Mesendoderm (in vitro differentiated cells): ENCODE measurements around the gene NRG3.

Experiments
- DNase-seq: peaks from one replicate; pipeline ENCODE4 v3.0.0; 2013
- H2AK5ac ChIP-seq: 2 replicates; pipeline ENCODE4 v1.6.1; 2013; ENCODE audit warnings: low read length, inconsistent platforms
- H2BK120ac ChIP-seq: 2 replicates; pipeline ENCODE4 v1.6.1; 2013; ENCODE audit warnings: low read depth, mild to moderate bottlenecking, low read length, moderate library complexity, mixed read lengths
- H2BK15ac ChIP-seq: replicated peaks from 2 replicates; pipeline ENCODE4 v1.6.1; 2013; ENCODE audit warnings: low read depth, mild to moderate bottlenecking, moderate library complexity
- H2BK5ac ChIP-seq: 2 replicates; pipeline ENCODE4 v1.6.1; 2013; ENCODE audit warnings: low read length, inconsistent platforms
- H3K18ac ChIP-seq: 2 replicates; pipeline ENCODE4 v1.6.1; 2013; ENCODE audit warnings: mild to moderate bottlenecking, low read length, mixed read lengths
- H3K23ac ChIP-seq: one replicate; pipeline ENCODE4 v1.6.1; 2013; ENCODE audit warnings: low read length
- H3K27ac ChIP-seq: 2 replicates; pipeline ENCODE4 v1.5.1; 2013; ENCODE audit warnings: low read depth, mild to moderate bottlenecking, inconsistent platforms, low read length, moderate library complexity
- H3K27me3 ChIP-seq: 2 replicates; pipeline ENCODE4 v1.6.1; 2013; ENCODE audit warnings: low read length, control low read depth, mild to moderate bottlenecking, inconsistent platforms; ENCODE audit not compliant: insufficient read depth, poor library complexity
- H3K36me3 ChIP-seq: 2 replicates; pipeline ENCODE4 v1.6.1; 2013; ENCODE audit warnings: low read length, inconsistent platforms; ENCODE audit not compliant: control insufficient read depth, insufficient read depth
- H3K4ac ChIP-seq: one replicate; pipeline ENCODE4 v1.6.1; 2013; ENCODE audit warnings: low read depth, mild to moderate bottlenecking, low read length, moderate library complexity
- H3K4me1 ChIP-seq: 2 replicates; pipeline ENCODE4 v1.6.1; 2013; ENCODE audit warnings: low read depth, low read length, inconsistent platforms; ENCODE audit not compliant: control insufficient read depth
- H3K4me2 ChIP-seq: 2 replicates; pipeline ENCODE4 v1.6.1; 2013; ENCODE audit warnings: low read length
- H3K4me3 ChIP-seq: 2 replicates; pipeline ENCODE4 v1.5.1; 2013; ENCODE audit warnings: mild to moderate bottlenecking, low read length
- H3K56ac ChIP-seq: one replicate; pipeline ENCODE4 v1.6.1; 2013; ENCODE audit warnings: low read length
- H3K79me1 ChIP-seq: 2 replicates; pipeline ENCODE4 v1.6.1; 2013; ENCODE audit warnings: low read length, inconsistent platforms
- H3K79me2 ChIP-seq: 2 replicates; pipeline ENCODE4 v1.6.1; 2013; ENCODE audit warnings: mild to moderate bottlenecking, low read length; ENCODE audit not compliant: control insufficient read depth, insufficient read depth
- H3K9ac ChIP-seq: 2 replicates; pipeline ENCODE4 v1.6.1; 2013; ENCODE audit warnings: low read length, inconsistent platforms
- H4K5ac ChIP-seq: one replicate; pipeline ENCODE4 v1.6.1; 2013; ENCODE audit warnings: low read length
- H4K8ac ChIP-seq: one replicate; pipeline ENCODE4 v1.6.1; 2013; ENCODE audit warnings: low read depth, mild to moderate bottlenecking, control low read depth, low read length, moderate library complexity
- WGBS: extraction: QIAGEN DNeasy Blood & Tissue Kit; methylation state at CpG from one replicate; pipeline ENCODE4 v1.1.7; 2013; ENCODE audit warnings: low lambda C conversion rate, missing lambda C conversion rate; ENCODE audit not compliant: insufficient coverage; ENCODE audit errors: extremely low coverage; 5-methylcytosine and 5-hydroxymethylcytosine counted together

NRG3 gene

GRCh38 chr10:81903472-81903871 is 28.5 kb downstream of the NRG3 start:
- H2AK5ac ChIP-seq: no peak overlapping the region
- no peak overlapping the region for H3K4ac ChIP-seq
- H2BK5ac ChIP-seq: no peak overlapping the region
- H3K36me3 ChIP-seq: no peaks in the 10 kb centered on the region
- H4K5ac ChIP-seq: no peak overlapping the region
- H3K9ac ChIP-seq: no peak overlapping the region
- no peak overlapping the region for H2BK15ac ChIP-seq
- no peak overlapping the region for H3K23ac ChIP-seq
- H3K27ac ChIP-seq: no peak overlapping the region
- H3K79me1 ChIP-seq: no peaks in the 10 kb centered on the region
- no peak for DNase-seq
- H3K18ac ChIP-seq: no peak overlapping the region
- H3K4me2 ChIP-seq: no peak overlapping the region
- WGBS: no CpG with 5 or more reads among the region's 4 CpGs
- no peak overlapping the region for H2BK120ac ChIP-seq
- H3K27me3 ChIP-seq: no peaks in the 10 kb centered on the region
- H4K8ac ChIP-seq: no peak overlapping the region
- H3K4me3 ChIP-seq: no peak overlapping the region
- no peak overlapping the region for H3K56ac ChIP-seq
- H3K79me2 ChIP-seq: no peaks in the 10 kb centered on the region
- no peaks in the 10 kb centered on the region for H3K4me1 ChIP-seq

- Histone ChIP-seq H2AK5ac (no peak overlapping the region), H3K23ac (no peak overlapping the region), H4K5ac (no peak overlapping the region), H3K9ac (no peak overlapping the region), H3K4ac (no peak overlapping the region), H3K79me2 (no peaks in the 10 kb centered on the region), H3K18ac (no peak overlapping the region), H3K56ac (no peak overlapping the region), H3K79me1 (no peaks in the 10 kb centered on the region), H2BK120ac (no peak overlapping the region), H2BK5ac (no peak overlapping the region), H2BK15ac (no peak overlapping the region), H3K27ac (no peak overlapping the region), H3K36me3 (no peaks in the 10 kb centered on the region), H3K4me3 (no peak overlapping the region), H4K8ac (no peak overlapping the region), H3K4me2 (no peak overlapping the region), H3K4me1 (no peaks in the 10 kb centered on the region), H3K27me3 (no peaks in the 10 kb centered on the region)
- DNase-seq: no peak
- no CpG with 5 or more reads among the region's 4 CpGs for WGBS
These were observed 30.2 kb downstream of the NRG3 start for GRCh38 chr10:81905161-81905560.

GRCh38 chr10:81909453-81909852 is 34.5 kb downstream of the NRG3 start:
- Histone ChIP-seq H3K4me1 (no peaks in the 10 kb centered on the region), H2BK15ac (no peak overlapping the region), H3K4me2 (no peak overlapping the region), H3K9ac (no peak overlapping the region), H3K18ac (no peak overlapping the region), H3K4ac (no peak overlapping the region), H3K27me3 (no peaks in the 10 kb centered on the region), H2BK120ac (no peak overlapping the region), H3K23ac (no peak overlapping the region), H4K8ac (no peak overlapping the region), H3K79me1 (no peaks in the 10 kb centered on the region), H3K56ac (no peak overlapping the region), H3K27ac (no peak overlapping the region), H3K79me2 (no peaks in the 10 kb centered on the region), H2BK5ac (no peak overlapping the region), H3K4me3 (no peak overlapping the region), H2AK5ac (no peak overlapping the region), H4K5ac (no peak overlapping the region), H3K36me3 (no peaks in the 10 kb centered on the region)
- no peak for DNase-seq
- no CpG with 5 or more reads among the region's 2 CpGs for WGBS

- Histone ChIP-seq H3K79me2 (no peaks in the 10 kb centered on the region), H4K8ac (no peak overlapping the region), H3K56ac (no peak overlapping the region), H3K23ac (no peak overlapping the region), H3K27me3 (no peaks in the 10 kb centered on the region), H3K9ac (no peak overlapping the region), H3K4ac (no peak overlapping the region), H3K79me1 (no peaks in the 10 kb centered on the region), H2BK15ac (no peak overlapping the region), H3K4me3 (no peak overlapping the region), H3K4me1 (peaks cover 6% of the 10 kb centered on the region), H3K27ac (no peak overlapping the region), H3K18ac (no peak overlapping the region), H2BK120ac (no peak overlapping the region), H2BK5ac (no peak overlapping the region), H2AK5ac (no peak overlapping the region), H4K5ac (no peak overlapping the region), H3K36me3 (no peaks in the 10 kb centered on the region), H3K4me2 (no peak overlapping the region)
- no peak for DNase-seq
- 100% methylated on average over 1 of the region's 3 CpGs for WGBS
These were observed 36.3 kb downstream of the NRG3 start for GRCh38 chr10:81911328-81911727.

GRCh38 chr10:81914736-81915503 is 39.9 kb downstream of the NRG3 start:
- no peak overlapping the region for H2BK120ac ChIP-seq
- DNase-seq: no peak
- no peaks in the 10 kb centered on the region for H3K27me3 ChIP-seq
- H3K4me2 ChIP-seq: no peak overlapping the region
- H2BK15ac ChIP-seq: no peak overlapping the region
- no peak overlapping the region for H4K8ac ChIP-seq
- no peak overlapping the region for H2BK5ac ChIP-seq
- no peak overlapping the region for H3K4me3 ChIP-seq
- no peaks in the 10 kb centered on the region for H3K79me1 ChIP-seq
- H3K18ac ChIP-seq: peak overlapping the region; percentile 68
- H3K79me2 ChIP-seq: no peaks in the 10 kb centered on the region
- H3K56ac ChIP-seq: peak overlapping the region; percentile 28
- no peak overlapping the region for H2AK5ac ChIP-seq
- no peak overlapping the region for H3K23ac ChIP-seq
- H3K4ac ChIP-seq: no peak overlapping the region
- no peaks in the 10 kb centered on the region for H3K36me3 ChIP-seq
- no CpG with 5 or more reads among the region's 3 CpGs for WGBS
- no peak overlapping the region for H3K9ac ChIP-seq
- H3K27ac ChIP-seq: no peak overlapping the region
- H4K5ac ChIP-seq: no peak overlapping the region
- H3K4me1 ChIP-seq: peaks cover 6% of the 10 kb centered on the region

- Histone ChIP-seq H3K4ac (no peak overlapping the region), H4K8ac (no peak overlapping the region), H3K79me1 (no peaks in the 10 kb centered on the region), H3K4me1 (peaks cover 6% of the 10 kb centered on the region), H3K4me2 (no peak overlapping the region), H3K4me3 (no peak overlapping the region), H3K27ac (no peak overlapping the region), H3K56ac (no peak overlapping the region), H2BK15ac (no peak overlapping the region), H4K5ac (no peak overlapping the region), H3K9ac (no peak overlapping the region), H2AK5ac (no peak overlapping the region), H3K27me3 (no peaks in the 10 kb centered on the region), H3K36me3 (no peaks in the 10 kb centered on the region), H3K18ac (no peak overlapping the region), H3K23ac (no peak overlapping the region), H3K79me2 (no peaks in the 10 kb centered on the region), H2BK5ac (no peak overlapping the region), H2BK120ac (no peak overlapping the region)
- DNase-seq: peak; percentile 67
- no CpG with 5 or more reads among the region's 2 CpGs for WGBS
These were observed 40.5 kb downstream of the NRG3 start for GRCh38 chr10:81915504-81915897.
